ENCODE data around the gene PCSK9. TPM values are rescaled to one million over a fixed set of nuclear protein-coding genes. Genes with fewer than 3 reads are reported as not detected.
"Not testable (repeated sequence)": the region's sequence is repeated elsewhere in the genome, so short reads cannot be mapped to it uniquely, and the experiment has no call there.

PCSK9 gene
- total RNA-seq, 1 experiment from 2014 or later: 0.04 TPM

DNA sequence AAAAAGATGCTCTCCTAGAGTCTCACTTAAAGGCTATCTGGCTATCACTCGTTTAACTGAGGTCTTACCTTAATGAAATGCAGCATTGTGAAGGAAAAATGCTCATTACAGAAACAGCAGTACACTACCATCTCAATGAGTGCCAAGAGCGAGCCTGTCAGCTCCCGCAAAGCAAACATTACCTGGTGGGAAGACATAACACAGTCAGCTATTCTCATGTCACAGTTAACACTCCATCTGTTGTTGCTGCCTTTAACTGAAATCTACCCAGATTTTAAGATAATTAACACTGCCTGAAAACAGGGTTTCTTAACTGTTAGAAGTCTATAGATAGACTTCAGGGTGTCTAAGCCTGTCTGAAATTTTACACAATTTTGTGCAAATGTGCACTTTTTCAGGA, 39.1 kb downstream of the PCSK9 start:
- no peak for DNase-seq (ENCODE audit: low spot score)

DNA sequence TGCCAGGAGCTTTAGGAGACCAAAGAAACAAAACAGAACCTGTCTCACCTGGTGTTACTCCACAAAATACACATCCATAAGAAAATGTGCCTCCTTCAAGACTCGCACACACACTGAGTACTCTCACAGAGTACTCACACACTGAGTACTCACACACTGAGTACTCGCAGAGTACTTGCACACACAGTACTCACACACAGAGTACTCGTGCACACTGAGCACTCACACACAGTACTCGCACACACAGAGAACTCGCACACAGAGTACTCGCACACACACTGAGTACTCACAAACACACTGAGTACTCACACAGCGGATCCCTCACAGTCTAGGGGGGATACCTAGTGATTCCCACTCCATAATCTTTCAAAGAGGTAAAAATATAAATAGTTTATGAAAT, 40.3 kb downstream of the PCSK9 start:
- no peak for DNase-seq (ENCODE audit: low spot score)

DNA sequence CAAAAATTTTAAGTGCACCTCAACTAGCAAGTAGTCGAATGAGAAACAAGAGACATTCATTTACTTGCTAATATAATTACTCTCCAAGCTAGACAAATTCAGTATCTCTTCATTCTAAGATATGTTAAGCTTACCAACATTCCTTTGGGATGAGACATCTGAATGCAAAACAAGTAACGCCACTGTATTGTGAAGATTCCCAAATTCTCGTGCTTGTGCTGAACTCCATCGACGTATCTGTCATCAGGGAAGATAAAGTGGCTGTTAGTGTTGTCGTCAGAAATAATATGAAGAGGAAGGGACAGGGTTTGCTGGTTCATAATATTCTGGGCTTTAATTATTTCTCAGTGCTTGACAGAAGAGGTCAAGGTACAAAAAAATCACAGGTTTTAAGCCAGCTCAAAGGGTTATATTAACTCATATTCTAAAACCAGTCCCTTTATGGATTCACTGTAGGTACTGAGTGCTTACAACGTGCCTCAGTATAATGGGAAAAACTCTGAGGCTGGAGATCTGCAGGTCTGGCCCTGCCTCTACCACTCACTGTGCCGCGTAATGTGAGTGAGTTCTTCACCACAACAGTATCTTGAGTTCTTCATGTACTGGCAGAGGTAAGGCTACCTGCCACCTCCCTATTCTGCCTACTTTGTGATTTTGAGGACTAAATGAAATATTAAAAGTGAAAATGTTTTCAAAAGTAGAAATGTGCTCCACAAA, 42.0 kb downstream of the PCSK9 start:
- DNase-seq (ENCODE audit: low spot score): no peak

DNA sequence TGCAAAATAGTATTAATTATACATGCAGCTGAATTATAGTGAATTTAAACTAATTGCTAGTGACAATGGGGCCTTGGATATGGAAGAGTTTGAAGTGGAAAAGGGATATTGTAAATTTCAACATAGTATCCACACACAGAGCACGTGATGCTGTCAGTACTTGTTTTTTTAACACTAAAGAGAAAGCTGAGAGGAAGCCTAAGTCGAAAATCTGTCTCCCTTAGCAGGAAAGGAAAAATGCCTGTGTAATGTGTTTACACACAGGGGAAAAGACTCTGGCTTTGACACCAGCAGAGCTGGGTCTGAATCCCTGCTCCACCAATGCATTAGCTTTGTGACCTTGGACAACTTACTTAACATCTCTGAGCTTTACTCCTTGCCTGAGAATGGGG, 42.6 kb downstream of the PCSK9 start:
- DNase-seq (ENCODE audit: low spot score): no peak

DNA sequence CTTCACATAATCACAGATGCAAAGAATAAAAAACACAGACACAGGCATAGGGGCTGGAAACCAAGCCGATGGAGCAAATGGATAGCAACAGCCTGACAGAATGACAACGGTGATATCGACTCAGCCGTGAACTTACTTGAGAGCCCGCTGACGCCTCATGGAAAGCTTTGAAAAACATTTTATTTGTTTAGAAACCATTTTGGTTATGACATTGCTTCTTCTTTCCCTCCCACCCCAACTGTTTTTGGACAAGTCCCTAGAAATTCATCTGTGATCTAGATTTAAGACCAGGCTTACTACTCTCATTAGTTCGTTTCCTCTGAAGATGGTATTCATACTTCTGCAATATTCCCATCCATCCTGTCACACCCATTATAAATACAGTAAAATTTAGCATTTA, 44.9 kb downstream of the PCSK9 start:
- no peak for DNase-seq (ENCODE audit: low spot score)

DNA sequence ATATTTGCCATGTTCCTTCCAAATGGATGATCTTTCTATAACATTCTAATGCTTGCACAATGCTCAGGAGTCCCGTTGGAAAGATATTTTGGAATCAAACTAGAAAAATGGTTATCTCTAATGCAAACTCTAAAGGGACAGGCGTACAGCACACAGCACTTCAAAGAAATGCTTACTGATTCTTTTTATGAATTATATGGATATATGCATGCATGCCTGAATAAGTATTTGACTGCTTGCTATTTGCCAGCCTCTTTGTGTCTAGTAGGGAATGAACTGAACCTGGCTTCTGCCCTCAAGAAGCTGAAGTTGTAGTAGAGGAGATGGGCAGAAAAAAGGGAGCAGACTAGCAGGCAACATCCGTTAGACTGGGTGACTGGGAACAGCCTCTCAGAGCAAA, 48.1 kb downstream of the PCSK9 start:
- DNase-seq (ENCODE audit: low spot score): no peak

DNA sequence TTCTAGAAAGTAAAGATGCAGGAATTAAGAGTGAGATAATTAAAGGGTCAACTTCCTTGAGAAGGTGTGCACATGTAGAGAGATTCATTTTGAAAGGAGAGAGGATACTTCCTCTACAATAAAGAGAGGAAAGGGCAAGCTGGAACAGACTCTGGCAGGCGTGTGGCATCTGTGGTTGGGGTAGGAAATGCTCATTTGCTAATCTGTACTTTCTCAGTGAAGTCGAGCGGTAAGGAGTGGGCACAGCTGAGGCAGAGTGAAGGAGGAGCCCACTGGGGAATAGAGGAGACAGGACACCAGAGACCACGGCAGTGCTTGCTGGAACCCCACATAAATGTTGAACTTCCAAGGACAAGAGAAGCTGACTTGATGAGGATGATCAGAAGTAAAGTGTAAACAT, 49.1 kb downstream of the PCSK9 start:
- no peak for DNase-seq (ENCODE audit: low spot score)

DNA sequence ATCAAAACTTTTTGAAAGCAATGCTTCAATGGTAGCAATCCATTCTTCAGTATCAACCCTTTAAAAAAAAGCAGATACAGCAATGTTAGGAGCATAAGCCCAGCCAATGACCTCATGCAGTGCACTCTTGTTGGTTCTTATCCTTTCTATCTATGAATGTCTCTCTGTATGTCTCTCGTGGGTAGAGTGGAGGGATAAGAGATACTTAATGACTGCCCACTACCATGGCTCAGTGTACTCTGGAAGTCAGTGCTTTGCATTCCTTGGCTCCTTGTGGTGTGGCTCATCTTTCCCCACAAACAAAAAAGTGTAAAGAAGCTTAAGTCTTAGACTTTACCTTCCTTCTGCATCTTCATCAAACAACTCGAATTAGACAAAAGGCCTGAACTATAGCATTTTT, 50.3 kb downstream of the PCSK9 start:
- no peak for DNase-seq (ENCODE audit: low spot score)

DNA sequence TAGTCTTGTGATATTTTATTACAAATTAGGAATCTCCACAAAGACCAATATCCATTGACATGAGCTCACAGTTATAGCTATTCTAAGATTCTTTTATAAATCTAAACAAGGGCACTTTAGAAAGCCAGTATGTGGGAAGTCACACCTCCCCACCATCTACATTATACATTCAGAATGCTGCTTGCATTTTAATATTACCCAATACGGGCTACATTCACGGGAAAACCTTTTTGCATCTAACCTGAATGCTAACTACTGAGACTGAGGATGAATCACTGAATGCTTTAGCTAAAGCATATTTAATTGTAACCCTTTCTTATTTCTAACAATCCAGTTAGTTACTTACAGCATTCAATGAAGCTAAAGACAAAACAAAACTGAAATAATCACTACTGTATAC, 53.1 kb downstream of the PCSK9 start:
- DNase-seq (ENCODE audit: low spot score): no peak

DNA sequence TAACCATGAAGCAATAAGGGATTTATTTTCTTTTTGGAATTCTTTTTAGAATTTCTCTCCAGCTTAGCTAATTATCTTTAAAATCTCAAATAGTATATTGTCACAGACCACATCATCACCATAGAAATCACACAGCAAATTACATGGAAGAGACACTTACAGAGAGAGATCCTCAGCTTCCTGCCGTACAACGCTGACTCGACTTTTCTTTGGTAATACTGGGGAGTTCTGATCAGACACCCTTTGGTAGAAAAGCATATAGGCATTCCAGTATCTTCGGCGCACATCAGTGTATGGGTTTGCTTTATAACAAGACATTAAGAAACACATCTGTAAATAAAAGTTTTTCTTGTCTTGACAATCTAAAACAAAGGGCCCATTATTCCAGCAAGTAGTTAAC, 55.7 kb downstream of the PCSK9 start:
- no peak for DNase-seq (ENCODE audit: low spot score)

DNA sequence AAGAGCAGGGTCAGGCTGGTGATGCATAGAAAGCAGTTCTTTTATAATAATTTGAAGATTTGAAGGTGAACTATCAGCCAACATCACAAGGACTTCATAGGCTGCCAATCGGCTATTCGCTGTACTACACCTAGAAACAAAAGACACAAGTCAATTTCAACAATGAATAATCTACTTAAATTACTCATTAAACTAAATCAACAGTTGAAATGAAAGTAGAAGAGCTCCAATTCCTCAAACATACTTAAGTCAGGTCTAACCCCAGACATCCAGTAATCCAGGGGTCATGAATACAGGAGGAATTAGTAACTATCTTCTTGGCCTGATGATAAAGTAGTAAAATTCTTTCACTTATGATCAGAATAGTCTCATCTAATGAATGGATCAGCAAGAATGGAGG, 64.5 kb downstream of the PCSK9 start:
- DNase-seq (ENCODE audit: low spot score): no peak

DNA sequence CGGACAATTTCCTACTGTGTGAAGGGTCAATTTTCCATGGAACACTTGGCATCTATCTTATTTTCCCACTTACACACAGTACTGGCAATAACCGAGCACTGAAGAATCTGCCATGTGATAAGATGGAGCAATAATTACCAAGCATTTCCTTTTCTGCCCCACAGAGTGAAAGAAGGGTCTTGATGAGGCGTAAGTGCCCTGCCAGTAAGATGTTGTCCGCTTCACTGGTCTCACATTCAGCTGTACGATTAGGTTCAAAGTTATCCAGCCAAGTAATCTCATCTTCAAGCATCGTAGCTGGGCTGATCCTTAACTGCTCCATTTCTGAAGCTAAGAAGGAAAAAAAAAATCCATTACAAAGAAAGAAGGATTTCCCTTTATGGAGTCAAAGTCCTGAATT, 67.8 kb downstream of the PCSK9 start:
- DNase-seq (ENCODE audit: low spot score): no peak

DNA sequence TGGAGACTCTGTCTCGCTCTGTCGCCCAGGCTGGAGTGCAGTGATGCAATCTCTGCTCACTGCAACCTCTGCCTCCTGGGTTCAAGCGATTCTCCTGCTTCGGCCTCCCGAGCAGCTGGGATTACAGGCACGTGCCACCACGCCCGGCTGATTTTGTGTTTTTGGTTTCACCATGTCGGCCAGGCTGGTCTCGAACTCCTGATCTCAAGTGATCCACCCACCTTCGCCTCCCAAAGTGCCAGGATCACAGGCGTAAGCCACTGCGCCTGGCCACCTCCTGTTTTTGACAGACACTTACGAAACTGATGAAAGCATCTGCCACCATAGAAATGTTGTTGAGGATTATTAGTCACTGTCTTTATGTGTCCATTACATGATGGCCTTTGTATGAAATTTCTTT, 69.7 kb downstream of the PCSK9 start:
- DNase-seq (ENCODE audit: low spot score): not testable (repeated sequence)

Other genes with a start within 250 kb of the PCSK9 start
- not detected in 2 replicates for gene TTC22, start 238.2 kb upstream of the PCSK9 start, total RNA-seq (2014; rRNA removed; shearing (Covaris generic))
- 93.1 and 104 TPM in 2 replicates for gene DHCR24, start 152.4 kb upstream of the PCSK9 start, total RNA-seq (2014; rRNA removed; shearing (Covaris generic))
- 0.17 TPM in 1 of 2 replicates, not detected in the other for gene TMEM61, start 58.9 kb upstream of the PCSK9 start, total RNA-seq (2014; rRNA removed; shearing (Covaris generic))
- gene BSND, start 40.6 kb upstream of the PCSK9 start, total RNA-seq (2014; rRNA removed; shearing (Covaris generic)): not detected in 2 replicates
- 18.0 and 20.4 TPM in 2 replicates for gene USP24, start 175.8 kb downstream of the PCSK9 start, total RNA-seq (2014; rRNA removed; shearing (Covaris generic))

Data from H4 (cell line).